ENCODE measurements around the gene CPNE6.
A peak's percentile ranks its signal among the peaks of the same experiment; 100 is the strongest.
"Not testable (repeated sequence)": the region's sequence is repeated elsewhere in the genome, so short reads cannot be mapped to it uniquely, and the experiment has no call there.

The CPNE6 gene

DNA sequence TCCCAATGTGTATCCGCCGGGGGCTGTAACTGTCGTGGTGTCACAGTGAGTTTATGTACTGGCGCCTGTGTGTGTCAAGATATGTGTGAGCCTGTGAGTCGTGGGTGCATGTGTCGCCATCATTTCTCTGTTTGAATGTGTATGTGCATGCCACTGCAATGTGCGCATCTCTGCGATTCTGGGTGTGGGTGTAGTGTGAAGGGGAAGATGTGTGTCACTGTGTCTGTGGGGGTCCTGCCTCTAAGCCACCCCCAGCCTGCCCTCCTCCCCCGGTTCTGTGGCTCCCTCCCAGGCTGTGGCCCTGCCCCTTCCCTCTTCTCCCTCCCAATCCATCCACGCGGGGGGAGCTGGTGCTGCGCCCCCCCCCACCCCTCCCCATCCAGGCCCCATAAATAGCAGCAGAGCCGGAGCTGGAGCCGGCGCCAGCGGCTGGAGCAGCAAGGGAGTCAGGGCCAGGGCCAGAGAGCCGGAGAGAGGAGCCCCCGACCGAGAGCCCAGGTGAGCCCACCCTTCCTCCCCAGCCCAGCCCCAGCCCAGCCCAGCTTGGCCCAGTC lies at the start of gene CPNE6:
Gene CPNE6 (plus strand): TSS at position 419 of the 554 bp plus-strand sequence. CDS start 1,375 bp downstream, outside the sequence.
- FAIRE-seq (no peak), DNase-seq (ENCODE audit: low spot score) (no peak)

DNA sequence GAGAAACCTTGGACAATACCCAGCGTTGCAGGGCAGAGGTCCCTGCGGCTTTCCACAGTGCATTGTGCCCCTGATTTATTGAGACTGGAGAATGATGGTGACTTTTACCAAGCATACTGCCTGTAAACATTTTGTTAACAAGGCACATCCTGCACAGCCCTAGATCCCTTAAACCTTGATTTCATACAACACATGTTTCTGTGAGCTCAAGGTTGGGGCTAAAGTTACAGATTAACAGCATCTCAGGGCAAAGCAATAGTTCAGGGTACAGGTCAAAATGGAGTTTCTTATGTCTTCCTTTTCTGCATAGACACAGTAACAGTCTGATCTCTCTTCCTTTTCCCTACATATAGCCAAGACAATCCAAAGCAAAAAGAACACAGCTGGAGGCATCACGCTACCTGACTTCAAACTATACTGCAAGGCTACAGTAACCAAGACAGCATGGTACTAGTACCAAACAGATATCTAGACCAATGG lies 46.4 kb upstream of the CPNE6 start:
- not testable (repeated sequence) for FAIRE-seq; DNase-seq (ENCODE audit: low spot score)

DNA sequence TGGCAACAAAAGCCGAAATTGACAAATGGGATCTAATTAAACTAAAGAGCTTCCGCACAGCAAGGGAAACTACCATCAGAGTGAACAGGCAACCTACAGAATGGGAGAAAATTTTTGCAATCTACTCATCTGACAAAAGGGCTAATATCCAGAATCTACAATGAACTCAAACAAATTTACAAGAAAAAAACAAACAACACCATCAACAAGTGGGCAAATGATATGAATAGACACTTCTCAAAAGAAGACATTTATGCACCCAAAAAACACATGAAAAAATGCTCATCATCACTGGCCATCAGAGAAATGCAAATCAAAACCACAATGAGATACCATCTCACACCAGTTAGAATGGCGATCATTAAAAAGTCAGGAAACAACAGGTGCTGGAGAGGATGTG lies 41.7 kb upstream of the CPNE6 start:
- not testable (repeated sequence) for FAIRE-seq; DNase-seq (ENCODE audit: low spot score)

DNA sequence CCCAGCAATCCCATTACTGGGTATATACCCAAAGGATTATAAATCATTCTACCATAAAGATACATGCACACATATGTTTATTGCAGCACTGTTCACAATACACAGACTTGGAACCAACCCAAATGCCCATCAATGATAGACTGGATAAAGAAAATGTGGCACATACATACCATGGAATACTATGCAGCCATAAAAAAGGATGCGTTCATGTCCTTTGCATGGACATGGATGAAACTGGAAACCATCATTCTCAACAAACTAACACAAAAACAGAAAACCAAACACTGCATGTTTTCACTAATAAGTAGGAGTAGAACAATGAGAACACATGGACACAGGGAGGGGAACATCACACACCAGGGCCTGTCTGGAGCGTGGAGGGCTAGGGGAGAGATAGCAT lies 40.0 kb upstream of the CPNE6 start:
- FAIRE-seq; DNase-seq (ENCODE audit: low spot score): not testable (repeated sequence)

DNA sequence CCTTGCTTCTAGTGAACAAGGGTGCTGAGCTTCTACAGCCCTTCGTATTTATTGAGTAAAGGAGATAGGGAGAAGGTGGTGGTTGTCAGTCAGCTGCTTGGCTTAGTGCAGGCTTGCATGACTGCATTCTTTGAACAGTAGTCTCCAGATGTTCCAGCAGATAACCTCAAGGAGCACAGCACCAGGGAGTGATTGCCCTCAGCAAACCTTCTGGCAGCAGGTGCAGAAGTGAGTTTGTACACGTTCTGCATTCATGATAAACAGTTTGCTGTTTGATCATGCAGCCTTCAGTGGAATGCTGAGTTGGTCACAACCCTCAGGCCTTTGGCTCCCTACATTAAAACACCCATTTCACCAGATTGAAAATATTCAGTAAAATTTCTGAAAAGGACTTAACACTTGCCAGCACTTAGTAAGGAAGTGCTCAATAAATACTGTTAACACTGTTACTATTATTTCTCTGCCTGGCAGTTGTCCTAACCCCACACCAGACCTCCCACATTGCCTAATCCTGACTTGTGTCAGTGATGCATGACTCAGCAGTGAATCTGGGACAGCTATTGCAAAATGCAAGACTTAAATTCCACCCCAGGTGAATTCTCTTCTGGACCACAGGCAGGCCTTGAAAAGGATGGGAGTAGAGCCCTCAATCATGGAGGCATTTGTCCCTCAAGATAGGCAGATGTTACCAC lies 38.5 kb upstream of the CPNE6 start:
- FAIRE-seq (no peak), DNase-seq (ENCODE audit: low spot score) (no peak)

DNA sequence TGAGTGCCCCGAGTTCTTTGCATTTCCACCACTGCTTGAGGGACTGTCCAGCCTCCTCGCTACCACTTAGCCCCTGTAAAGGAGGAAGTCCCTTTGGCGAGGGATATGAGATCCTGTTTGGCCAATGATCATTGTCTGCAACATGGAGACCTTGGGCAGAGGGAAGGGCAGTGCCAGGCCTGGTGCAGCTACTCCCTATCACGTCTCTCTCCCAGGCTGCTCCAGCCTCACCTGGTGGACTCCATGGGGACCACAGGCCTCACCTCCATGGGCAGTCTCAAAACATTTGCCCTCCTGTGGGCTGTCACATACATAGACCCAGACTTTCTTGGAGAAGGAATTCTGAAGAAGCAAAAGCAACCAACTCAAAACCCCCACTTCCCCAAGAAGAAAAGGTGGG lies 35.6 kb upstream of the CPNE6 start:
- not testable (repeated sequence) for FAIRE-seq; DNase-seq (ENCODE audit: low spot score)

DNA sequence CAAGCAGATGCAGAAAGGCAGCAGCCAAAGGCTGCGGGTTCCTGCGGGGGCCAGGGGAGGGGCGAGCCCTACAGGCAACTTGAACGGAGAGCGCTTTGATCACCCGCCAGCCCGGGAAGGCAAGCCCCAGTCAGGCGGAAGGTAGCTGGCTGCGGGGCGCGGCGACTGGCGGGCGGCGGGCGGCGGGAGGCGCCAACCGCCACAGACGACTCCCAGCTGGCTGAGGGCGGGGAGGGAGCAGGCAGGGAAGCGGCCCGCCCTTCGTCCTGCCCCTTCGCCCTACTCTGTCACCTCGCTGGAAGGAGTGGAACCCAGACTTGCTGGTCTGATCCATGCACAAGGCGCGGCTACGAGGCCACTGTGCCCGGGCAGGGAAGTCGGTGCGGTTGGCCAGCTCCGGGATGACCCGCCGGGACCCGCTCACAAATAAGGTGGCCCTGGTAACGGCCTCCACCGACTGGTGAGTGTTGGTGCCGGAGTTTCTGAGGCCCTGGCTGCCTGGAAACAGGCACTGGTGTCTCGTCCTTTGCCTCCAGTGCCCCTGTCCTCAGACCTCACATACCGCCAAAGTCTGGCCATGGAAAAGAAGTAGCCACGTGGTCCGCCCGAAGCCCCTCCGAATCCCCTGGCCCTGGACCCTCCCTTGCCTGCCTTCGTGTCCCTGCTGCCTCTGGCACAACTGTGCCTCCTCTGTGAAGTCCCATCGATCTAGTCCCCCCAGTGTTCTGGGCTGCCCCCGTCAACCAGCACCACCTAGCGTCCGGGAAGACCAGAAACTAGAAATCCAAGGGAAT lies 35.0 kb upstream of the CPNE6 start:
- no peak for FAIRE-seq
- DNase-seq (ENCODE audit: low spot score): peak; percentile 26

DNA sequence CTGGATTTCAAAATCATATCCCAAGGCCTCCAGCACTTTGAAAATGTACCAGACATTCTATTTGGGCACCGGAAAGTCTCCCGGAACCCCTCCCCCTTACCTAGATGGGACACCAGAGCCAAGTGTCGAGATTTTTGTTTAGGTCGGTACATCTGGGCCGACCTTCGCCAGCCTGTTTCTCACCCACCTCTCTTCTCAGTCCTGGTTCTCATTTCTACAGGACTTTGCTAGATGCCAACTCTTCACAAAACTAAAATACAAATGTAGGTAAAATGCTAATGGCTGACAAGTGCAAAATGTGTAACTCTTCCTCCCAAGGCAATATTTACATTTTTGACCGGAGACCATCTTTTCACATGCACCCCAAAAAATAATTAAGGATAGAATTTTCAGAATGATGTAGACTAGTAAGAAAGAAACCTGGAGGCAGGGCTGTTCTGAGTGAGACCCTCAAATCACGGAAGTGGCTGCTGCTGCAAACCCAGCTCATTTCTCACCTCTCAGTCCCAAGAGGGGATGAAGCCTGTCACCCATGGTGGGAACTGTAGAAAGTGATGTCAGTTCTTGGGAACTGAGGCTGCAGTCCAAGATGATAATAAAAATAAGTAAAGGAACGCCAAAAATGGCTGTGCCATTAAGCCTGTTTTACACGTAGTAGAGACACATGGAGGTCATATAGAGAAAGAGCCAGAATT lies 34.3 kb upstream of the CPNE6 start:
- not testable (repeated sequence) for DNase-seq (ENCODE audit: low spot score); FAIRE-seq

DNA sequence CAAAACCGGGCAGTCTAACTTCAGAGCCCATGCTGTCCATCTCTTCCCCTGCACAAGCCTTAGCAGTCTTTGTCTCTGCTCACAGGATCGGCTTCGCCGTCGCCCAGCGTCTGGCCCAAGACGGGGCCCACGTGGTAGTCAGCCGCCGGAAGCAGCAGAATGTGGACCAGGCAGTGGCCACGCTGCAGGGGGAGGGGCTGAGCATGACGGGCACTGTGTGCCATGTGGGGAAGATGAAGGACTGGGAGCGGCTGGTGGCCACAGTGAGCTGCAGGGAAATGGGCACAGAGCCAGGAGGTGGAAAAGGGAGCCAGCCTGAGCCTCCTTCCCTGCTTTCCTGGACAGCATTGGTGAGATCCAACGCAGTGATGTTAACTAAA lies 33.7 kb upstream of the CPNE6 start:
- FAIRE-seq: no peak

DNA sequence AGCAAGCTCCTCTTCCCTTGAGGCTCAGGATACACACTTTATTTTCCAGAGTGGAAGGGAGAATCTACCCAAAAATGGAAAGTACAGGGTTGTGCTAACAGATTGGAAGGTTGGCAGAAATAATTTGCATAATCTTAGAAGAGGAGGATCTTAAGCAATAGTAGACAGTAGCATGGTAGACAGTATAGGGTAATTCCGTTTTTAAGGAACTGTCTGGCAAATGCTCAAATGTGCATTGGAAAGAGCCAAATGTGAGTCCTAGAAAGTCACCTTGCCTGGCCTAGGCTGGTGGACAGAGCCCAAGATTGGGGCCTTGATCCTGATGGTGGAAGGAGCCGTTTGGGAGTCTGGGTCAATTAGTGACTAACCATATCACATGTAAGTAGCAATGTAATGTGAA lies 32.7 kb upstream of the CPNE6 start:
- FAIRE-seq: no peak
- DNase-seq (ENCODE audit: low spot score): no peak

More for the DNA sequence above, 33.7 kb upstream of the CPNE6 start:
- DNase-seq (ENCODE audit: low spot score): no peak

DNA sequence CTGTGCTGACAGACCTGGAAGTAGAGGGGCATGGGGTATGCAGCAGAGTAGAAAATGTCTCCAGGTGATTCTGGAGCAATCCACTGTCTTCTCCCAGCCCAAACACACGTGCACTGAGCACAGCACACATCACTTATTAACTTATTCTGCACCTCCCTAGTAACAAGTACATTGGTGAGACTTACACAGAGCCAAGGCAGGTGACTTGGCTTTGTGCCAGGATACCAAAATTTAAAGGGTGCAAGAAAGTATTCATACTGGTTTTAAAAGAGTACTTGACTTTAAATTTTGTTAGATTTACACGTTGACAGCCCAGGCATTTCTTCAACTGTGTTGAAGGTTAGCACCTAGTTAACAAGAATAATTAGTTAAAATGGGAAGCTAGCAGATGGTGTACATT lies 30.7 kb upstream of the CPNE6 start:
- no peak for DNase-seq (ENCODE audit: low spot score)
- no peak for FAIRE-seq

DNA sequence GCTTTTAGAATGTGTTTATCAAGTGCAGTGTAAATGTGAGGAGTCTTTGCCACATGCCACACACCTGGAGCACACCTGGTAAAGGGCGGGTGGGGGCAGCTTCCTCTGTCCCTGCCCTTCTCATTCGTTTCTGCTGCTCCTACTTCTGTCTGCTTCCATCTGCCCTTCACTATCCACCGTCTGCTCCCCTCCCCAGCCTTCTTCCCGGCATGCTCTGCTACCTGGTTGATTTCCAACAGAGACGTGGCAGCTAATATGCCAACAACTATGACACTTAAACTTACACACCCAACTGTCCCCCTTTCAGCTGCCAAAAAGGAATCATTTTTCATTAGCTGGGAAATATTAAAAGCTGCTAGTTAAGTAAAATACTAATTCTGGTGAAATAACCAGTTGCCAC lies 28.6 kb upstream of the CPNE6 start:
- FAIRE-seq (no peak), DNase-seq (ENCODE audit: low spot score) (no peak)

DNA sequence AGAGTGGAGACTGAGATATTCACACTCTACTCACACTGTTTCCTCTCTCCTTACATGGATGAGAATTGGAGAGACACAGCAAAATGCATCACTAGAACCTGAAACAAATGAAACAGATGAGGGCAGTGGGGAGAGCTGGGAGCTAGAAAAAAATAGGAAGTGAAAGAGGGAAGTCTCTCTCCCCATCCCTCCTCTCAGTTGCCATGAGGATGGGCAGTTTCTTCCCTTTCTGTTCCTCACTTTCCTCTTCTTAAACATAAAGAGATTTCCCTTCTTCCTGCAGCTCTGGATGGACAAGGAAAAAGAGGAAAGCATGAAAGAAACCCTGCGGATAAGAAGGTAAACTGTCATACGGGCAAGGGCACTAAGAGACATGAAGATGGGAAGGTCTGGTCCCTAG lies 22.4 kb upstream of the CPNE6 start:
- not testable (repeated sequence) for DNase-seq (ENCODE audit: low spot score); FAIRE-seq

DNA sequence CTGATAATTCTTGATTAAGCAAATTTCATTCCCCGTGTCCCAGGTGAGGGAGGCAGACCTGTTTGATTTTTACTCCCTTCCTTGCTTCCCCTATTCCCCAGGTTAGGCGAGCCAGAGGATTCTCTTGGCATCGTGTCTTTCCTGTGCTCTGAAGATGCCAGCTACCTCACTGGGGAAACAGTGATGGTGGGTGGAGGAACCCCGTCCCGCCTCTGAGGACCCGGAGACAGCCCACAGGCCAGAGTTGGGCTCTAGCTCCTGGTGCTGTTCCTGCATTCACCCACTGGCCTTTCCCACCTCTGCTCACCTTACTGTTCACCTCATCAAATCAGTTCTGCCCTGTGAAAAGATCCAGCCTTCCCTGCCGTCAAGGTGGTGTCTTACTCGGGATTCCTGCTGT lies 20.6 kb upstream of the CPNE6 start:
- not testable (repeated sequence) for FAIRE-seq; DNase-seq (ENCODE audit: low spot score)

DNA sequence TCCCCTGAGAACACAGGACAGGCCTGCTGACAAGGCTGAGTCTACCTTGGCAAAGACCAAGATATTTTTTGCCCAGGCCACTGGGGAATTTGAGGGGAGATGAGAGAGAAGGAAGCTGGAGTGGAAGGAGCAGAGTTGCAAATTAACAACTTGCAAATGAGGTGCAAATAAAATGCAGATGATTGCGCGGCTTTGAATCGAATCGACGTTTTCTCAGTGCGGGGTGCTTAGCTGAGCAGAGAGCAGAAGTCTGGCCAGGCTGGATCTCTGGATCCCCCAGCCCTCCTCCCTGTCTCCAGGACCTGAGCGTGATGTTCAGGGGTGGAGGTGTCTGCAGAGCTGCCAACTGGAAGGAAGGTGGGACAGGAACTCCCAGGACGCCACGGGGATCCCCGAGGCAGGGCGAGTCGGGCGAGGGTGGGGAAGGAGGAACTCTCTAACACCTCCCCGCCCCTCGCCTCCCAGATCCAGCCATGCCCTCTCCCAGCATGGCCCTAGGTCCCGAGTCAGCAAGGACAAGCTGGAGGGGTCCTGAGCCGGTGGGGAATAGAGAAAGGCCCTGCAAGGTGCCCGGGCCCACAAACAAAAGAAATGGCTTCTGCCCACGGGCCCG lies 20.1 kb upstream of the CPNE6 start:
- no peak for FAIRE-seq
- no peak for DNase-seq (ENCODE audit: low spot score)

DNA sequence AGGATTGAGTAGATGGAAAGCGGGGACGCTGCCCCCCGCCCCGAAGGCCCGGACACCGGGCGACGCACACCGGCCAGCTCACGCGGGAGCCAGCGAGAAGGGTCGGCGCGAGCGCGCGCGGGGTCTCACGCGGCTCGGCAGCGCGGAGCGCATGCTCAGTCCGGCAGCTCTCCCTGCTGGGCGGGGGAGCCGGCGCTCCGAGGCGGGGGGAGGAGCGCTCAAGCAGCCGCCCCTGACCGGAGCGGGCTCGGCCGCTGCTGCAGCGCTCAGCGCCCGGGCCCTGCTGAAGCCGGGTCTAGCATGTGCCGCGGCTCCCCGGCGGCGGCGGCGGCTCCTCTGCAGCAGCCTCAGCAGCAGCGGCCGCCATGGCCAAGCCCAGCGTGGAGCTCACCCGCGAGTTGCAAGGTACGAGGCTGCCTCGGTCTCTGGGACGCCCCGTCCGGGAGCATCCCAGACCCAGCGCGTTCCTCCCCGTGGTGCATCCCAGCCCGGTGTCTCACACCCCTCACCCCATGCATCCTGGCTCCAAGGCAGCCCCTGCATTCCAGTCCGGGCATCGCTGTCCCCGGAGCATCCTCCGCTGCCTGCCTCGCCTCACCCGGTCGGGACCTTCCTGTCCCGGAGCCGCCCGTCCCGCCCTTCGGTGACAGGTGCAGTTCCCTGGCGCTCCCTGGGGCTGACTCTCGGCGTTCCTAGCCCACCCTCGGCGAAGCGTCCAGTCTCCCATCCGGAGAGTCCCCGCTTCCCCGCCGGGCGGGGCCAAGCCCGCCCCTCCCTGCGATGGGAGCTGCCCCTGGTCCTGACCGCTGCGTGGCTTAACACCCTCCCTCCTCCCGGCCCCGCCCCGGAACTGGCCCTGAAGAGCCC lies 19.3 kb upstream of the CPNE6 start, which contains the start of gene CARMIL3:
Gene CARMIL3 (plus strand): TSS at position 221 of the 867 bp plus-strand sequence. CDS start 145 bp downstream, at position 366.
- FAIRE-seq: no peak
- no peak for DNase-seq (ENCODE audit: low spot score)

DNA sequence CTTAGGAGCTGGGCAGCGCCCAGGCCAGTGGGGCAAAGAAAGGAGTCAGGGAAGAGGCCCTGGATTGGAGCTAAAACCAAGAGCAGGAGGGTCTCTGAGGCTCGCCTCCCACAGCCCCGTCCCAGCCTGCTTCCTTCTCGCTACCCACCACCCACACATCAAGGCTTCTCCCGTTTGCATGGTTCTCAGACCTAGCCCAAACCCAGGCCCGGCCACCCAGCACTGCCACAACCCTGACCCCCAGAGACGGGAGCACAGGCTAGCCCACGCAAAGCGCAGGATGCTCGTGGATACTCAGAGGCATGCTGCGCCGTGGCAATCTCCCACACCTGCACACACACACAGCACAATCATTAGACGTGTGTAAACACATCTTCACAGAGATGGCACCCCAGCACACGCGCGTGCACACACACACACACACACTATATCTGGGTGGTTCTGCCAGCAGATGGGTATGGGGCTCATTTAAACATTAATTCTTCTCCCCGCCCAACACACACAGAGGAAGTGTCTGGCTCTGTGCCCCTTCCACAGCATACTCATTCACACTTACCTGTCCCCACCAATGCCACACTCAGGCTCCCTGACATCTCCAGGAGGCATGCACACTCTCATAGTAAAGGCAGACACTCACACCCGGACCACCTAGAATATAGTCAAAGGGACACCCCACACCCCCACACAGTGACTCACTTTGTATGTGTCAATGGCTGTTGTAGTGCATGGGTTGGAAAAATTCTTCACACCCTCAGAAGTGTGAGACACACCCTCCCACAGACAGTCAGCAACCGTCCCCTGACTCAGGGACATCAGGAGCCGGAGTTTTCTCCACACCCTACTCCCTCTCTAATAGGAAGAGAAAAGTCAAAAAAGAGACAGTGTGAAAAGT lies 18.5 kb upstream of the CPNE6 start:
- FAIRE-seq: no peak

DNA sequence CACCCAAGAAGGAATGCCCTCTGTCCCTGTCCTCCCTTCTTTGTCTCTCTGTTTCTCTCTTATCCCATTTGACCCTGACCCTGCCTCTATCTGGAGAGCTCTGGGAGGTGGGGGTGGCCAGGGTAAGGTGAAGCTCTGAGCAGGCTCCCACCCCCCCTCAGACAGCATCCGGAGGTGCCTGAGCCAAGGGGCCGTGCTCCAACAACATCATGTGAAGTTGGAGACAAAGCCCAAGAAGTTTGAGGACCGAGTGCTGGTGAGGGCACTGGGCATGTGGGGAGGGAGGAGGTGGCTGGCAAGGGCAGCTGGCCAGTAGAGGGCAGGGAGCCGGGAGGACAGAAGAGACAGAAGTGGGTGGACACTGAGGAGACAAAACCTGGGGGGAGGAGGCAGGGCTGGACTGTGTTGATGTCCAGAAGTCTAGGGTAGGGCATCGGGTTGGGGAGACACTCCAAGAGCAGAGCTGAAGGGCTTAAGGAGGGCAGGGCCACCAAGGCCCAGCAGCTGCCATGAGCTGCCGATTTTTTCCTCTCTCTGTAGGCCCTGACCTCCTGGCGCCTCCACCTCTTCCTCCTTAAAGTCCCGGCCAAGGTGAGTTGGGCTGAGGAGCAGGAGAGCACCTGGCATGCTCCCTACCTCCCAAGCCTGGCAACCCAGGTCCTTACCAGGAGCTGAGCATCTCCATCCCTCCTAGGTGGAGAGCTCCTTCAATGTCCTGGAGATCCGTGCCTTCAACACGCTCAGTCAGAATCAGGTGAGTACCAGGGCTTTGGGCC lies 17.6 kb upstream of the CPNE6 start:
- no peak for DNase-seq (ENCODE audit: low spot score)
- FAIRE-seq: no peak

More for the DNA sequence above, 18.5 kb upstream of the CPNE6 start:
- DNase-seq (ENCODE audit: low spot score): no peak
